OCI-LY7 (cell line): ENCODE results near the gene CELF2. TPM values are rescaled to one million over a fixed set of nuclear protein-coding genes. Genes with fewer than 3 reads are reported as not detected.
"Not testable (repeated sequence)": the region's sequence is repeated elsewhere in the genome, so short reads cannot be mapped to it uniquely, and the experiment has no call there.

ENCODE experiments used
- BruUV-seq: library from RNA; stranded (reverse); fragments of 400-500 nt; replicated peaks from 2 replicates; lab custom pipeline; 2021; lab: Mats Ljungman, UMichigan
- CTCF ChIA-PET: fragments of 300-600 bp; sonication (Branson Sonifier 250); formaldehyde crosslinking; loops from one replicate; lab custom pipeline; 2022; ENCODE audit warnings: antibody characterized with exemption; ENCODE audit not compliant: unreplicated experiment; lab: Charles Lee
- POLR2A ChIA-PET: fragments of 300-600 bp; sonication (Branson Sonifier 250); formaldehyde crosslinking; loops from one replicate; lab custom pipeline; 2022; ENCODE audit warnings: antibody characterized with exemption; lab: Charles Lee
- DNase-seq: peaks from one replicate; pipeline ENCODE4 v3.0.0-alpha.2; 2015; ENCODE audit warnings: low spot score
- H2AFZ ChIP-seq: fragments of 200-600 bp; sonication (generic), shearing (Covaris generic); 2 replicates; pipeline ENCODE4 v1.6.1; 2014; ENCODE audit warnings: mild to moderate bottlenecking, antibody characterized with exemption, low read length, moderate library complexity
- H3K27ac ChIP-seq: fragments of 200-600 bp; sonication (generic); 2 replicates; pipeline ENCODE4 v1.5.1; 2014; ENCODE audit warnings: mixed run types, low read depth, mild to moderate bottlenecking, moderate library complexity, low read length, inconsistent platforms; ENCODE audit not compliant: poor library complexity, severe bottlenecking
- H3K36me3 ChIP-seq: fragments of 200-600 bp; sonication (generic); 2 replicates; pipeline ENCODE4 v1.6.1; 2014; ENCODE audit warnings: mild to moderate bottlenecking, antibody characterized with exemption, low read length, moderate library complexity, mixed read lengths; ENCODE audit not compliant: insufficient read depth
- H3K4me1 ChIP-seq: fragments of 200-600 bp; sonication (generic); 2 replicates; pipeline ENCODE4 v1.5.1; 2014; ENCODE audit warnings: mild to moderate bottlenecking, low read length; ENCODE audit not compliant: insufficient read depth, poor library complexity, severe bottlenecking
- H3K4me2 ChIP-seq: fragments of 200-600 bp; sonication (generic); 2 replicates; pipeline ENCODE4 v1.6.1; 2014; ENCODE audit warnings: mild to moderate bottlenecking, low read length
- H3K4me3 ChIP-seq: fragments of 200-600 bp; sonication (generic); 2 replicates; pipeline ENCODE4 v1.5.1; 2014; ENCODE audit warnings: mild to moderate bottlenecking, low read depth, low read length; ENCODE audit not compliant: poor library complexity, severe bottlenecking
- H3K79me2 ChIP-seq: fragments of 200-600 bp; sonication (generic); 2 replicates; pipeline ENCODE4 v1.6.1; 2016; ENCODE audit warnings: low read depth, mild to moderate bottlenecking, low read length, moderate library complexity, mixed read lengths; ENCODE audit not compliant: insufficient read depth
- H3K9me2 ChIP-seq: fragments of 200-600 bp; sonication (generic); 2 replicates; pipeline ENCODE4 v1.6.1; 2016; ENCODE audit warnings: mild to moderate bottlenecking, low read length, mixed read lengths; ENCODE audit not compliant: insufficient read depth
- H3K9me3 ChIP-seq: fragments of 200-600 bp; sonication (generic); 2 replicates; pipeline ENCODE4 v1.6.1; 2014; ENCODE audit warnings: mild to moderate bottlenecking, mixed run types, low read length, mixed read lengths
- H4K20me1 ChIP-seq: fragments of 200-600 bp; sonication (generic); 2 replicates; pipeline ENCODE4 v1.6.1; 2014; ENCODE audit warnings: mild to moderate bottlenecking, antibody characterized with exemption, low read length, moderate library complexity, mixed read lengths; ENCODE audit not compliant: insufficient read depth
- CTCF ChIP-seq: fragments of 200-600 bp; sonication (generic); conservative IDR thresholded peaks from 2 replicates; pipeline ENCODE4 v1.5.1; 2014; ENCODE audit warnings: mild to moderate bottlenecking, antibody characterized with exemption, low read length, moderate library complexity, mixed read lengths
- EZH2phosphoT487 ChIP-seq: fragments of 200-600 bp; sonication (generic); IDR thresholded peaks from 2 replicates; pipeline ENCODE4 v1.6.1; 2018; ENCODE audit warnings: low read depth, borderline replicate concordance, mild to moderate bottlenecking, mixed run types, antibody characterized with exemption, low read length, moderate library complexity, mixed read lengths
- intact Hi-C: fragments of 100-400 bp; cut with micrococcal nuclease; formaldehyde crosslinking; loops from one replicate; pipeline ENCODE4 v1.10.0; 2022; ENCODE audit not compliant: unreplicated experiment
- total RNA-seq, 2 experiments: library from RNA; depleted of rRNA in 1 of 2; stranded (reverse); fragments of >200 nt in 1 of 2; shearing (Covaris generic) in 1 of 2; gene quantifications; 2 replicates each; pipeline ENCODE4 v1.2.3, GENCODE V29; 2014 to 2022

CELF2 gene
- total RNA-seq, 2 experiments from 2014 or later = 5.4 to 19.1 TPM

- Histone ChIP-seq H4K20me1 (no peaks in the 10 kb centered on the region), H3K4me2 (no peak overlapping the region), H2AFZ (no peak overlapping the region), H3K9me2 (no peaks in the 10 kb centered on the region), H3K36me3 (no peaks in the 10 kb centered on the region), H3K79me2 (no peaks in the 10 kb centered on the region), H3K4me1 (peaks cover 26% of the 10 kb centered on the region), H3K4me3 (no peak overlapping the region), H3K9me3 (peaks cover 7% of the 10 kb centered on the region; the same call in 1 of the 2 replicates), H3K27ac (no peak overlapping the region)
- no peak for DNase-seq
- BruUV-seq = no TSS peak
- intact Hi-C loops = no loop called here
- TF ChIP-seq EZH2phosphoT487 = no peak
- no peak for TF ChIP-seq CTCF
- ChIA-PET POLR2A (no interaction called here), CTCF (no interaction called here)
Observed at GRCh38 chr10:11183015-11183414, 165.3 kb downstream of the CELF2 start.

GRCh38 chr10:11184093-11184492 lies 166.4 kb downstream of the CELF2 start:
- TF ChIP-seq CTCF (no peak), EZH2phosphoT487 (no peak)
- Histone ChIP-seq H3K36me3 (no peaks in the 10 kb centered on the region), H3K79me2 (no peaks in the 10 kb centered on the region), H4K20me1 (no peaks in the 10 kb centered on the region), H3K4me1 (peaks cover 16% of the 10 kb centered on the region), H3K27ac (no peak overlapping the region), H3K9me2 (no peaks in the 10 kb centered on the region), H2AFZ (no peak overlapping the region), H3K4me3 (no peak overlapping the region), H3K9me3 (peaks cover 7% of the 10 kb centered on the region; the same call in 1 of the 2 replicates), H3K4me2 (no peak overlapping the region)
- CTCF ChIA-PET = no interaction called here
- DNase-seq = no peak
- intact Hi-C loops = no loop called here
- BruUV-seq = no TSS peak
- POLR2A ChIA-PET = no interaction called here

- H3K4me3 ChIP-seq, H3K4me2 ChIP-seq, H4K20me1 ChIP-seq, H3K27ac ChIP-seq, H3K9me2 ChIP-seq, POLR2A ChIA-PET, H3K36me3 ChIP-seq, BruUV-seq, CTCF ChIA-PET, H3K9me3 ChIP-seq, DNase-seq, H3K4me1 ChIP-seq, H2AFZ ChIP-seq, H3K79me2 ChIP-seq, intact Hi-C loops: not testable (repeated sequence)
Observed at GRCh38 chr10:11185128-11185665, 167.5 kb downstream of the CELF2 start.
